Measurements from ENCODE around the gene DOCK9. TPM values are rescaled to one million over a fixed set of nuclear protein-coding genes. Genes with fewer than 3 reads are reported as not detected.
A peak's percentile ranks its signal among the peaks of the same experiment; 100 is the strongest.

DOCK9 gene
- total RNA-seq, 2 donors from 2014 or later = 107 to 117 TPM

- DNase-seq (ENCODE audit: low spot score) = peak; percentile 15
- Histone ChIP-seq H3K4me1 (replicated peaks) (no peaks in the 10 kb centered on the region), H3K36me3 (no peaks in the 10 kb centered on the region), H3K27me3 (replicated peaks; ENCODE audit: insufficient read depth) (no peaks in the 10 kb centered on the region), H3K27ac (no peak overlapping the region), H3K4me3 (no peak overlapping the region), H3K9me3 (no peaks in the 10 kb centered on the region)
- TF ChIP-seq POLR2A (IDR thresholded peaks at IDR 0.05) (no peak), CTCF (IDR thresholded peaks at IDR 0.05) (no peak), POLR2AphosphoS5 (IDR thresholded peaks at IDR 0.05) (peak; percentile 21)
- intact Hi-C loops (cut with DNase I) = no loop called here
- WGBS = 70% methylated on average over 11 of the region's 11 CpGs
These were observed 54.0 kb downstream of the DOCK9 start for GRCh38 chr13:98923641-98924397.

DNA sequence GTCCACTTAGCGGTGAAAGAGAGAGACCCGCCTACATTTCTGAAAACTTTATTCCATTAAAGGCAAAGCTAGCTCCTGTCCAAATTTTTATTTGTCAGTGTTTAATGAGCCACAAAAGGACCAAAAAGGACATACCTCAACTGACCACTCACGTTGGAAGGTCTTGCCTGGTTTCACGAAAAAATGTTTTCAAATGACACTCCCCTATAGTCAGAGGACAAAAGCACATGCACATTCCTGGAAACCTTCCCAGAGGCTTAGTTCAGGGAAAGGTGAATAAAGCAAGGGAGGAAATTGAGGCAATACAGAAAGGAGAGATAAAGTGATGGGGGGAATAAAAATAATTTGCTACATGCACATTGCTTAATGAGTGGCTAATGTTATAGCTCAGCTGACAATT, 55.6 kb downstream of the DOCK9 start:
- WGBS = 74% methylated on average over 4 of the region's 4 CpGs
- intact Hi-C loops (cut with DNase I) = no loop called here
- no peaks in the 10 kb centered on the region for H3K9me3 ChIP-seq
- H3K27ac ChIP-seq = no peak overlapping the region
- DNase-seq (ENCODE audit: low spot score) = no peak
- H3K4me1 ChIP-seq (replicated peaks) = no peaks in the 10 kb centered on the region
- no peak overlapping the region for H3K4me3 ChIP-seq
- TF ChIP-seq CTCF (IDR thresholded peaks at IDR 0.05) (no peak), POLR2AphosphoS5 (IDR thresholded peaks at IDR 0.05) (no peak), POLR2A (IDR thresholded peaks at IDR 0.05) (no peak)
- no peaks in the 10 kb centered on the region for H3K36me3 ChIP-seq
- H3K27me3 ChIP-seq (replicated peaks; ENCODE audit: insufficient read depth) = no peaks in the 10 kb centered on the region

DNA sequence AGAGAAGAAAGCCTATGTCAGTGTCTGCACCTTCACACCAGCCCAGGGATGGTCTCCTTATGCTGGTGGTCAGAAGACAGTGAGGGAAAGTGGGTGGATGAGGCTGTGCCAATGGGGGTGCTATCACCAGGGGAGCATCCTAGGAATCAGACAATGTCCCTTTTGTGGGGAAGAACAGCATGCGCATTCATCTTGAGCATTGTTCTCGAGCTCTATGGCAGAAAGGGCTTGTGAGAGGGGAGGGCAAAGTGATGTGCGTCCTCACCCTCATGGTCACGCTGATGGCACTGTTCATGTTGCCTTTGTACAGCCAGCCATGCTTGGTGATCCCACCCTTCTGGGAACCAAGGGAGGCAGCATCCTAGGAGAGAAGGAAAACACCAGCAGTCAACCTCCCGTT, 56.1 kb downstream of the DOCK9 start:
- Histone ChIP-seq H3K27ac (no peak overlapping the region), H3K9me3 (no peaks in the 10 kb centered on the region), H3K4me1 (replicated peaks) (no peaks in the 10 kb centered on the region), H3K27me3 (replicated peaks; ENCODE audit: insufficient read depth) (no peaks in the 10 kb centered on the region), H3K4me3 (no peak overlapping the region), H3K36me3 (no peaks in the 10 kb centered on the region)
- no peak for DNase-seq (ENCODE audit: low spot score)
- intact Hi-C loops (cut with DNase I) = no loop called here
- TF ChIP-seq POLR2AphosphoS5 (IDR thresholded peaks at IDR 0.05) (no peak), CTCF (IDR thresholded peaks at IDR 0.05) (no peak), POLR2A (IDR thresholded peaks at IDR 0.05) (no peak)
- WGBS = 90% methylated on average over 5 of the region's 5 CpGs

GRCh38 chr13:98921015-98921580, 56.8 kb downstream of the DOCK9 start:
- Histone ChIP-seq H3K36me3 (no peaks in the 10 kb centered on the region), H3K4me1 (replicated peaks) (no peaks in the 10 kb centered on the region), H3K27ac (no peak overlapping the region), H3K4me3 (no peak overlapping the region), H3K9me3 (no peaks in the 10 kb centered on the region), H3K27me3 (replicated peaks; ENCODE audit: insufficient read depth) (no peaks in the 10 kb centered on the region)
- no peak for TF ChIP-seq CTCF (IDR thresholded peaks at IDR 0.05)
- no peak for TF ChIP-seq POLR2A (IDR thresholded peaks at IDR 0.05)
- no peak for DNase-seq (ENCODE audit: low spot score)
- WGBS = 96% methylated on average over 5 of the region's 5 CpGs
- intact Hi-C loops (cut with DNase I) = no loop called here

DNA sequence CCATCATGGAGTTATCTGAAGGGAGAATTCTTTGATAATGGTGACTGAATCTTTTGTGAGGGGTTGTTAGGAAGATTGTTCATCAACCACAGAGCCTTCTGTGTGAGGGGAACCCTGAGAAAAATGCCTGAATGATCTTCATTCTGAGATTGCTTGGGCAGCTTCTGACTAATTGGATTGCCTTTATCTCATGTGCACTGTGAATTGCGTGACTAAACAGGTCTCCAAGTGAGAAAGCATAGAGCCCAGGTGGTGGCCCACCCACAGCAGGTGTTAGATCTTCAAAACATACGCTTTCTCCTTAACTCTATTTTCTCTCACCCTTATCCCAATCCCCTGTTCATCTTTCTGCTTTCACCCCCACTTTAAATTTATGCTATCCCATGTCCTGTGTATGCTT, 58.3 kb downstream of the DOCK9 start:
- DNase-seq (ENCODE audit: low spot score) = no peak
- Histone ChIP-seq H3K36me3 (no peaks in the 10 kb centered on the region), H3K4me3 (no peak overlapping the region), H3K27ac (no peak overlapping the region), H3K27me3 (replicated peaks; ENCODE audit: insufficient read depth) (no peaks in the 10 kb centered on the region), H3K9me3 (no peaks in the 10 kb centered on the region), H3K4me1 (replicated peaks) (no peaks in the 10 kb centered on the region)
- TF ChIP-seq CTCF (IDR thresholded peaks at IDR 0.05) (no peak), POLR2A (IDR thresholded peaks at IDR 0.05) (no peak), POLR2AphosphoS5 (IDR thresholded peaks at IDR 0.05) (no peak)
- 100% methylated on average over 2 of the region's 2 CpGs for WGBS
- intact Hi-C loops (cut with DNase I) = no loop called here

All from prostate gland (tissue), 2 donors.